GM19193 (cell line): ENCODE measurements around the gene AREG.

ENCODE experiments used
- POLR2A ChIP-seq: IDR thresholded peaks from 4 replicates; pipeline ENCODE4 v1.6.1; 2011; ENCODE audit not compliant: insufficient read depth, insufficient read length; ENCODE audit errors: extremely low read depth

The AREG gene

GRCh38 chr4:74444891-74445642, at the start of gene AREG:
AREG (plus strand) TSS chr4:74445136; CDS start chr4:74445346, 210 bp downstream.
- no peak for TF ChIP-seq POLR2A

GRCh38 chr4:74395633-74396032, 49.3 kb upstream of the AREG start:
- no peak for TF ChIP-seq POLR2A

- TF ChIP-seq POLR2A, result no peak
Measured at GRCh38 chr4:74397748-74398426, 47.0 kb upstream of the AREG start.

GRCh38 chr4:74400395-74400794, 44.5 kb upstream of the AREG start:
- TF ChIP-seq POLR2A, result no peak

- TF ChIP-seq POLR2A, result no peak
Measured at GRCh38 chr4:74402692-74403456, 42.1 kb upstream of the AREG start.

- TF ChIP-seq POLR2A, result no peak
Measured at GRCh38 chr4:74407891-74408290, 37.0 kb upstream of the AREG start.

- TF ChIP-seq POLR2A, result no peak
Measured at GRCh38 chr4:74408639-74409038, 36.3 kb upstream of the AREG start.

- TF ChIP-seq POLR2A, result no peak
Measured at GRCh38 chr4:74410272-74410671, 34.7 kb upstream of the AREG start.

- no peak for TF ChIP-seq POLR2A
Measured at GRCh38 chr4:74412225-74412624, 32.7 kb upstream of the AREG start.

- no peak for TF ChIP-seq POLR2A
Measured at GRCh38 chr4:74413265-74413664, 31.7 kb upstream of the AREG start.

- TF ChIP-seq POLR2A, result no peak
Measured at GRCh38 chr4:74414149-74414809, 30.7 kb upstream of the AREG start.

GRCh38 chr4:74415602-74416300, 29.2 kb upstream of the AREG start:
- TF ChIP-seq POLR2A, result no peak

GRCh38 chr4:74418063-74418670, 26.8 kb upstream of the AREG start:
- TF ChIP-seq POLR2A, result no peak

GRCh38 chr4:74420863-74421262, 24.1 kb upstream of the AREG start:
- no peak for TF ChIP-seq POLR2A

GRCh38 chr4:74423104-74423503, 21.8 kb upstream of the AREG start:
- no peak for TF ChIP-seq POLR2A

GRCh38 chr4:74424111-74424510, 20.8 kb upstream of the AREG start:
- no peak for TF ChIP-seq POLR2A
